IgD-negative memory B cell (primary cell): Measurements from ENCODE around the gene MAD1L1. TPM values are rescaled to one million over a fixed set of nuclear protein-coding genes. Genes with fewer than 3 reads are reported as not detected.

Experiments used
- H3K27ac Mint-ChIP-seq, 3 donors: one replicate each; pipeline ENCODE4 v1.8.0; 2020 to 2022; ENCODE audit warnings: mild to moderate bottlenecking in 3 of 3, mixed read lengths in 3 of 3, moderate library complexity in 1 of 3
- H3K27me3 Mint-ChIP-seq: one replicate; pipeline ENCODE4 v1.8.0; 2021; ENCODE audit warnings: mixed read lengths
- H3K36me3 Mint-ChIP-seq: one replicate; pipeline ENCODE4 v1.8.0; 2020; ENCODE audit warnings: mild to moderate bottlenecking, mixed read lengths
- H3K4me1 Mint-ChIP-seq, 3 donors: one replicate each; pipeline ENCODE4 v1.8.0; 2020 to 2022; ENCODE audit warnings: mixed read lengths in 3 of 3, mild to moderate bottlenecking in 1 of 3
- H3K4me3 Mint-ChIP-seq, 4 donors: one replicate each; pipeline ENCODE4 v1.8.0; 2020 to 2022; ENCODE audit warnings: mild to moderate bottlenecking in 4 of 4, mixed read lengths in 4 of 4, moderate library complexity in 3 of 4
- H3K9me3 Mint-ChIP-seq, 3 donors: one replicate each; pipeline ENCODE4 v1.8.0; 2020 to 2021; ENCODE audit warnings: mixed read lengths in 3 of 3, mild to moderate bottlenecking in 1 of 3
- polyA plus RNA-seq: library from polyadenylated mRNA; unstranded; fragments of 300-500 nt; fragmentation: Illumina TruSeq; gene quantifications from one replicate; pipeline ENCODE4 v1.2.3, GENCODE V29; 2021

Gene MAD1L1
- polyA plus RNA-seq, 1 donor from 2014 or later, result 133 TPM

- H3K27ac Mint-ChIP-seq, result no peak overlapping the region
- H3K36me3 Mint-ChIP-seq, result peaks cover 19% of the 10 kb centered on the region
- peaks cover 0 to 21% (median 4%) of the 10 kb centered on the region in 3 donors for H3K9me3 Mint-ChIP-seq
- no peak overlapping the region for H3K4me3 Mint-ChIP-seq
- H3K27me3 Mint-ChIP-seq, result no peaks in the 10 kb centered on the region
- peaks cover 13 to 24% (median 14%) of the 10 kb centered on the region in 3 donors for H3K4me1 Mint-ChIP-seq
Measured at GRCh38 chr7:1964913-1965578, 267.7 kb downstream of the MAD1L1 start.

DNA sequence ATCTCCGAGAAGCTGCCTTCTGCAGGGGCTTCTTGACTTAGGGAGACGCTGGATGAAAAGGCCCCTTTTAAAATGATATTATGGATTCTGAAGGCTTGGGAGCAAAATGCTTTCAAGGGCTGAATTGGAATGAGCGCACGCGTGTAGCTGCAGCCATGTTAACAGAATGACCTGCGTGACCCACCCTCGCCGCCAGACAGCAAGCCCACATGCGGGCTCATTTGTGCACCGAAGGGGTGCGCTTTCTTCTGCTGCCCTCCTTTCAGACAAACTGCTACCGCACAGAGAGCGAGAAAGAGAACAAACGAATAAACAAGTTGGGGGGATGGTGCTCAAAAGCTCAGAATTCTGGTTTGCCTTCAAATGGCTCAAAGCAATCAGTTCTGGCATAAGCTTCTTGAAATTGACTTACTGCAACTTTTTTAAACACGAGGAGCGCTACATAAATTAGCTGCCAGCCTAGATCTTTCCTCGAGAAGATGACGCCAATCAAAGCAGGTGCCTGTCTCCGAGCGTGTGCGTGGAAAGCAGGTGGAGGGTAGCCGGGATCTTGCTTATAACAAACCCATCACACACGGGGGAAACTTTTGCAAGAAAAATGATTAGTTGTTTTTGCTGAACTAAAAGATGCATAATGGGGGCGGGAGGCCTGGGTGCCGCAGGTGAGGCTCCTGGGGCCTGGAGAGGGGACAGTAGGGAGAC is 268.4 kb downstream of the MAD1L1 start:
- Mint-ChIP-seq H3K4me3 (no peak overlapping the region), H3K36me3 (peaks cover 19% of the 10 kb centered on the region), H3K27ac (peak overlapping the region in 1 of 3 donors; percentile 64), H3K4me1 (peaks cover 6 to 18% (median 8%) of the 10 kb centered on the region in 3 donors), H3K27me3 (no peaks in the 10 kb centered on the region), H3K9me3 (peaks cover 0 to 21% (median 4%) of the 10 kb centered on the region in 3 donors)

DNA sequence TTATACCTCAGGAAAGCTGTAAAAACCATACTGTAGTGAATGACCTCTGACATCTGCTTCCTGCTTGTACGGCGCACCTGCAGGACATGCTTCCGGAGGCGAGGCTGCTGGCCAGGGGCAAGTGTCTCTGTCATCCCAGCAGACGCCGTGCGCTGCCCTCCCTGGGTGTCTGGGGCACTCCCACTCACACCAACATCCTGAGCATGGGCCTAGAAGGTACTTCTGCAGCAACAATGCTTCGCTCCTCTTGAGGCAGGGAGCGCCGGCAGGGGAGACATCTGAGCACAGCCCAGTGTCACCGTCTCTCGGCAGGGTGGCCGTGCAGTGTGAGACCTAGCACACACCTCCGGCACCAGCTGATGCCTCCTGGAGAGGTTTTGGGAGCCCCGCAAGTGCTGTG is 269.2 kb downstream of the MAD1L1 start:
- no peak overlapping the region for H3K4me3 Mint-ChIP-seq
- peaks cover 21% of the 10 kb centered on the region for H3K36me3 Mint-ChIP-seq
- peaks cover 0 to 22% (median 4%) of the 10 kb centered on the region in 3 donors for H3K9me3 Mint-ChIP-seq
- H3K27me3 Mint-ChIP-seq, result no peaks in the 10 kb centered on the region
- H3K27ac Mint-ChIP-seq, result no peak overlapping the region
- peaks cover 5 to 17% (median 8%) of the 10 kb centered on the region in 3 donors for H3K4me1 Mint-ChIP-seq

DNA sequence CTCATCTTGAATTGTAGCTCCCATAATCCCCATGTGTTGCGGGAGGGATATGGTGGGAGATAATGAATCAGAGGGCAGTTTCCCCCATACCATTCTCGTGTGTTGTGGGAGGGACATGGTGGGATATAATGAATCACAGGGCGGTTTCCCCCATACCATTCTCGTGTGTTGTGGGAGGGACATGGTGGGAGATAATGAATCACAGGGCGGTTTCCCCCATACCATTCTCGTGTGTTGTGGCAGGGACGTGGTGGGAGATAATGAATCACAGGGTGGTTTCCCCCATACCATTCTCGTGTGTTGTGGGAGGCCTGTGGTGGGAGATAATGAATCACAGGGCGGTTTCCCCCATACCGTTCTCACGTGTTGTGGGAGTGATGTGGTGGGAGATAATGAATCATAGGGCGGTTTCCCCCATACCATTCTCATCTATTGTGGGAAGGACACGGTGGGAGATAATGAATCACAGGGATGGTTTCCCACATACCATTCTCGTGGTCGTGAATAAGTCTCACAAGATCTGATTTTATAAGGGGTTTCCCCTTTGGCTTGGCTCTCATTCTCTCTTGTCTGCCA is 271.0 kb downstream of the MAD1L1 start:
- H3K36me3 Mint-ChIP-seq, result peaks cover 25% of the 10 kb centered on the region
- H3K4me3 Mint-ChIP-seq, result no peak overlapping the region
- H3K27me3 Mint-ChIP-seq, result no peaks in the 10 kb centered on the region
- peaks cover 2 to 4% (median 3%) of the 10 kb centered on the region in 3 donors for H3K4me1 Mint-ChIP-seq
- H3K9me3 Mint-ChIP-seq, result peaks cover 0 to 25% (median 4%) of the 10 kb centered on the region in 3 donors
- H3K27ac Mint-ChIP-seq, result peak overlapping the region in 1 of 3 donors; percentile 50

GRCh38 chr7:1959305-1959704 is 273.4 kb downstream of the MAD1L1 start:
- no peak overlapping the region for H3K27ac Mint-ChIP-seq
- peaks cover 25% of the 10 kb centered on the region for H3K36me3 Mint-ChIP-seq
- peaks cover 0 to 25% (median 4%) of the 10 kb centered on the region in 3 donors for H3K9me3 Mint-ChIP-seq
- H3K4me3 Mint-ChIP-seq, result no peak overlapping the region
- H3K27me3 Mint-ChIP-seq, result no peaks in the 10 kb centered on the region
- peaks cover 0 to 4% (median 3%) of the 10 kb centered on the region in 3 donors for H3K4me1 Mint-ChIP-seq

GRCh38 chr7:1957471-1958225 is 275.1 kb downstream of the MAD1L1 start:
- Mint-ChIP-seq H3K4me3 (peak overlapping the region in 1 of 4 donors; percentile 23), H3K4me1 (peaks cover 0 to 4% (median 3%) of the 10 kb centered on the region in 3 donors), H3K36me3 (peaks cover 25% of the 10 kb centered on the region), H3K27ac (no peak overlapping the region), H3K27me3 (no peaks in the 10 kb centered on the region), H3K9me3 (peaks cover 0 to 25% (median 4%) of the 10 kb centered on the region in 3 donors)

GRCh38 chr7:1956611-1957470 is 275.9 kb downstream of the MAD1L1 start:
- peaks cover 0 to 17% (median 4%) of the 10 kb centered on the region in 3 donors for H3K9me3 Mint-ChIP-seq
- H3K4me1 Mint-ChIP-seq, result peaks cover 2 to 4% (median 3%) of the 10 kb centered on the region in 3 donors
- peaks cover 19% of the 10 kb centered on the region for H3K36me3 Mint-ChIP-seq
- peak overlapping the region in 1 of 4 donors; percentile 47 for H3K4me3 Mint-ChIP-seq
- peak overlapping the region in 2 of 3 donors; percentile 50 to 87 for H3K27ac Mint-ChIP-seq
- no peaks in the 10 kb centered on the region for H3K27me3 Mint-ChIP-seq

DNA sequence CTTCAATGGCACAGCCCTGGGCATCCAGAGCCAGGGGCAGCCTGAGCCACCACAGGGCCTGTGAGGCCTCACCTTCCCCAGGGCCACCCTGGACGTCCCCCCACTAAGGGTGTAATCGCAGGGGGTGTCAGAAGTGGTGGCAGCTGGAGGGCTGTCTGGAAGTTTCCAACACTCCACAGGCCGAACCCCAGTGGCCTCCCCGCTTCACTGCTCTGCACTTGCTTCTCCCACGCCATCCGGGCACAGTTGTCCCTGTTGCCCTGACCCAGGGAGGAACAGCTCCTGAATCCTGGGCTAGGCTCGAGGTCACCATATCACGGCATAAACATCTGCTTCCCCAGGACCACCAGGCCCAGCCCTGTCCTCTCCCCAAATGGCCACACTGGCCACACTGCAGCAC is 276.6 kb downstream of the MAD1L1 start:
- Mint-ChIP-seq H3K27ac (peak overlapping the region in 2 of 3 donors; percentile 50 to 87), H3K36me3 (peaks cover 15% of the 10 kb centered on the region), H3K4me3 (peak overlapping the region in 1 of 4 donors; percentile 47), H3K9me3 (peaks cover 0 to 10% (median 3%) of the 10 kb centered on the region in 3 donors), H3K27me3 (no peaks in the 10 kb centered on the region), H3K4me1 (peaks cover 4 to 8% (median 6%) of the 10 kb centered on the region in 3 donors)

DNA sequence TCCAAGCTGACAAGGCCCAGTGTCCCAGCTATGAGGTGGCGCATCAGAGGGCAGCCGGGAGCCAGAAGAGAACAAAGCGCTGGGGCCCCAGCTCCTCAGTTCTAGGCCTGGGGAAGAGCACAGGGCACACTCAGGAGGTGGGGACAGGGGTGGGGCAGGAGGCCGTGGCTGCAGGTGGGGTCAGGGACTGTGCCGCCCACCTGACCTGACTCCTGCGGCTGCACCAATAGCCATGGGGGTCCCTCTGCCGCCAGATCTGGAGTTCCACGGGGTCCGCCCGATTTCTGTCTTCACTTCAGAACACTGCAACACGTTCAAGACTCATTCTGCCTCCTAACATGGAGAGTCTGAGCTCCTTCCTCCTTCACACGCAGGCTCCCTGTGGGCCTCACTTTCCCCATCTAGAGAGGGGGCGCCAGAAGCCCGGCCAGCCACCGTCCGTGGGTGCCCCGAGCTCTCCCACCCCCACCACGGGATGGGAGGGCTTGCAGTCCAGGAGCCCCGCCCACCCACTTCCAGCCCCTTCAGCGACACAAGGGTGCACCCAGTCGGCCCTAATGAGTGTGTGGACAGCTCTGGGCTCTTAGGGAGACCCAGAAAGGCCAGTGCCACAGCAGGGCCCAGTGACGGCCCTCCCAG is 278.3 kb downstream of the MAD1L1 start:
- no peak overlapping the region for H3K4me3 Mint-ChIP-seq
- H3K36me3 Mint-ChIP-seq, result peaks cover 8% of the 10 kb centered on the region
- no peaks in the 10 kb centered on the region for H3K27me3 Mint-ChIP-seq
- peaks cover 4 to 8% (median 5%) of the 10 kb centered on the region in 3 donors for H3K4me1 Mint-ChIP-seq
- peaks cover 0 to 4% (median 0%) of the 10 kb centered on the region in 3 donors for H3K9me3 Mint-ChIP-seq
- H3K27ac Mint-ChIP-seq, result no peak overlapping the region

DNA sequence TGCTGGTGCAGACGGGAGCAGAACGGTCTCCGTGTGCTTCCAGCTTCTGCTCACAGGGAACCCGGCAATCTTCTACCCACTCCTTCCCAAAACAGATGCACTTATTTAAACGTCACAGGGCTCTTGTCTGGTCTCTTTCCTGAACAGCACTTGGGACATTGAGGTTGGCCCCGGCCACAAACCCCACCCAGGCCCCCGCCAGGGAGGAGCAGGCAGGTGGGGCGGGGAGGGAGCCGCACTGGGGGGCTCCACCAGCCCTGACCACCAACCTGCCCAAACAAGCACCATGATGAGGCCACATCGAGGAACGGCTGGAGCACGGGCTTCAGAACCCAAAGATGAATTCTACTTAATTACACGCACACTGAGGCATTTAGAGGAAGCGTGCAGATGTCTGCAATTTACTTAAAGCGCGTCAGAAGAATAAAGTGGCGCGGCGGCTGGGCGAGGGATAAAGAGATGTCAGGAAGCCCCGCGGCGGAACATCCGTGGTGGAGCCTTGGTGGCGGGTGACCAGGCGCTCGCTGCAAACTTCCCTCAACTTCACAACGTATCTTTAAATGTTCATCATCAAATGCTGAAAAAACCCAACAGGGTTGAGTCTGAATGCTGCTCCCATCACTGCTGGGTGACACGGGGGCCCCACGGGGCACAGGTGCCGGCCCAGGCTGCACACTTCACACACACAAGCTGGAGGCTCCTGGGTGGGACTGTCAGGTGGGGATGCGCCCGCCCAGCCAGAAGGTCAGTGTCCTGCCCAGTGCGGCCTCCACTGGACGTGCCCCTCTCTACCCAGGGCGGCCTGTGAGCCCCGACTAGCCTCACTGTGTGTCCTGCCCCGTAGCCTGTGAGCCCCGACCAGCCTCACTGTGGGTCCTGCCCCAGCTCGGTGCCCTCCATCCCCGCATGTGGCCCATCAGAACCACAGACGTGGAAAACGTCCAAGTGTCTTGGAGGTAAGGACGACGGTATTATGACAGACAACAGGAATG is 279.2 kb downstream of the MAD1L1 start:
- Mint-ChIP-seq H3K4me3 (no peak overlapping the region), H3K36me3 (peaks cover 4% of the 10 kb centered on the region), H3K27ac (no peak overlapping the region)

DNA sequence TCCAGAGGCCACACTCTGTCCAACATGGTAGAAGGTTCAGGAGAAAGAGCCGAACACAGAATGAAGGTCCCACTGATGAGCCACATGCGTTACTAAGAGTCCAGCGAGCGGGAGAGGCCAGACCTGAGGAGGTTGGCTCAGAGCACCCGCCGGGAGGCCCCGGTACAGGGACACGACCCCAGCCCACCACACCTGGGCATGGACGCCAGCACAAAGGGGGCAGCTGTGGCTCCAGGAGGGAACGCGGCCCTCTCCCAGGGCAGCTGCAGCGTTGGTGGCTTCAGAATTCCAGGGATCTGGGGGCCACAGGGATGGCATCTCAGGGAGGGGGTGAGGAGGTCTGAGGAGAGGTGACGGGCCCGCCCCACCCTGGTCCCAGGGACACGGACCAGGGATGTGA is 280.0 kb downstream of the MAD1L1 start:
- Mint-ChIP-seq H3K27me3 (no peaks in the 10 kb centered on the region), H3K4me1 (peaks cover 4 to 5% (median 5%) of the 10 kb centered on the region in 3 donors), H3K4me3 (no peak overlapping the region), H3K27ac (peak overlapping the region in 1 of 3 donors; percentile 67), H3K9me3 (no peaks in the 10 kb centered on the region), H3K36me3 (peaks cover 2% of the 10 kb centered on the region)

More for the DNA sequence above, 279.2 kb downstream of the MAD1L1 start:
- H3K4me1 Mint-ChIP-seq, result peaks cover 4 to 6% (median 5%) of the 10 kb centered on the region in 3 donors
- H3K27me3 Mint-ChIP-seq, result no peaks in the 10 kb centered on the region
- peaks cover 0 to 2% (median 0%) of the 10 kb centered on the region in 3 donors for H3K9me3 Mint-ChIP-seq

DNA sequence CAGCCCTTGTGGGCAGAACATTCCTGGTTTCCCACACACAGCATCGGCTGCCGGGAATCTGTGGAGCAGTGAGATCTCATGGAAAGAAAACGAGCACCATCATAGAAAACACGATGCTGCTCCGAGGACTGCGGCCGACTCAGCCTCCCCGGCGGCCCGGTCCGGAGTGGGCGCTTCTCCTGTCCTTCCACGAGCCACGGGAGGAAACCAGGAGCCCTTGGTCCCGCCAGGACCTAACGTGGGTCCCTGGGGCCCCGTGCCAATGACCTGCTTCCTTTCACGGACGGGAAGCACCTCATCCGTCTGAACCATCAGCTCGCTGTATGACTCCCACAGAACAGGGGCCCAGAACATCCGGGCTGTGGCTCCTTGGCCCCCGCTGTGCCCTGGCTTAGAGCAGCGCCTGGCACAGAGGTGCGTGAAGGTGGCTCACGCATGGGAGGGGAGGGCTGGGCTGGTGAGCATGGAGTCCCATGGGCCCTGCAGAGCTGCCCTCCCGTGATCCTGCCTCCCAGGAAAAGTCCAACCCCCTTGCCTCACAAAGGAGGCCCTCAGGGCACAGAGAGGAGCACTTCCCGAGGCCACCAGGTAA is 280.5 kb downstream of the MAD1L1 start:
- Mint-ChIP-seq H3K27me3 (no peaks in the 10 kb centered on the region), H3K36me3 (peaks cover 2% of the 10 kb centered on the region), H3K9me3 (no peaks in the 10 kb centered on the region), H3K27ac (peak overlapping the region in 1 of 3 donors; percentile 67), H3K4me3 (no peak overlapping the region), H3K4me1 (peaks cover 5 to 6% (median 5%) of the 10 kb centered on the region in 3 donors)
